ENCODE data around the gene MLST8.
"Not testable (repeated sequence)": the region's sequence is repeated elsewhere in the genome, so short reads cannot be mapped to it uniquely, and the experiment has no call there.

MLST8 gene

DNA sequence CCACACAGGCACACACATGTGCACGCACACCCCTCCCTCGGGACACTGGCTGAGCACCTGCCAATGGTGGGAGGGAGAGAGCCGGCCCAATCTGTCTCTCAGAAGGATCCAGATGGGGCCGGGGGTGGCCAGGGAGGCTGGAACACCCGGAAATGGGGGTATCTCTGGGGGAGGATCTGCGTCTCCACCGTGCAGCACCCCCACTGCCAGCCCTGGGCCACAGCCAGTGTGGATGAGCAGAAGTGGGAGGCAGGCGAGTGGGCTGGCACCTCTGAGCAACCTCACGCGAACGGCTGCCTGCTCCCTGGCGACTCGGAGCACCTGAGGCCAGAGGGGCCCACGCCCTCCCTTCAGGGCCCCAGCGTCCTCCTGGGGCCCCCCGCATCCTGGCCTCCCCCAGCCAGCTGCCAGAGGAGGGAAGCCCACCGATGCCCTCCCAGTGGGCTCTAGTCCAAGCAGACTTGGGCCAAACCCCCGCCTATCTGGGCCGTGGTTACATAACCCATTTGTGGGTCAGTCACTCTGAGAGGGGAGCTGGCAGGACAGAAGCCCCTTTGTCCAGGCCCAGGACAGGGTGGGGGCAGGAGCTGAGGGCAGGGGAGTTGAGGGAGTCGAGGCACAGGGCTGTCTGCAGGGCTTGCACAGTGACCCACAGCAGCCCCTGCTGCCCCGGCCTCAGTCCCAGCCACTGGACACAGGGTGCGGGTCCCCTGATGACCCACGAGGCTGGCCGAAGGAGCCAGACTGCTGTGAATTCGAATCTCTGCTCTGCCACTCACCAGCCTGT lies 14.4 kb upstream of the MLST8 start:
- DNase-seq (ENCODE audit: low spot score): no peak

DNA sequence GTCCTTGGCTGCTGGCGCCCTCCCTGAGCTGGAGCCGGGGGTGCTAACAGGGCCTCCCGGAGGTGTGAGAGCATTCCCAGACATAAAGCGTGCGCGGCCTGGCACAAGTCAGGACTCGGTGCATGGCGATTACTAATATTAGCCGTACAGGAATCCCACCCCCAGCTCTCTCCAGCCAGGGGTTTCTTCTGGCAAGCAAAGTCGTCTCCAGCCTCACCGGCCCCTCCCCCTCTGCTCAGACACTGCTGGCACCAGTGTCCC lies 13.9 kb upstream of the MLST8 start:
- DNase-seq (ENCODE audit: low spot score): no peak

DNA sequence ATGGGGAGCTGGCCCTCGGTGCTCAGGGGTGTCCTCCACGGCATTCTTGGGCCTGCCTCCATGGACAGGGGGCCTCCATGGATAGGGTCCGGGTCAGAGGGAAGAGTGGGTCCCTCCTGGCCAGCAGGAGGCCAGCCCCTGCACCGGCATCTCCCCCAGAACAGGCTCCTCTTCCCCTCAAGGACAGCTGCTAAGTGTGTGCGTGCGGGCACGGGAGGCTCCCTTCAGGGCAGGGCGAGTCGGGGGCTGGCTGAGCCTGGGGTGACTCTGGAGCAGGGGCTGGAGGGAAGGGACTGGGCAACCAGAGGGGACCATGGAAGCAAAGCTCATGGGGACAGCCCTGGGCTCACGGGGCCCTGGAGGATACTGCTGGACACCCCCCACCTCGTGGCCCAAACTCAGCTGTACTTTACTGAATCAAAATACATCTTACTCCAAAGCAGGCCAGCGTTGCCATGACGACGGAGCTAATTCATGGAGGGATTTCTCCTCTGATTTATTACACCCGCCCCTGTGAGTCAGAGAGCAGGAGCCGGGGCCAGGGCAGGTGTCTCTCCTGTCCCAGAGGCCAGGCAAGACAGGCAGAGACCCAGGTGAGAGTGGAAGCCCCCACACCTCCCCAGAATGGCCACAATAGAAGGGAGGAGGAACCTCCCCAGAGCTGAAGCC lies 11.0 kb upstream of the MLST8 start:
- no peak for DNase-seq (ENCODE audit: low spot score)

DNA sequence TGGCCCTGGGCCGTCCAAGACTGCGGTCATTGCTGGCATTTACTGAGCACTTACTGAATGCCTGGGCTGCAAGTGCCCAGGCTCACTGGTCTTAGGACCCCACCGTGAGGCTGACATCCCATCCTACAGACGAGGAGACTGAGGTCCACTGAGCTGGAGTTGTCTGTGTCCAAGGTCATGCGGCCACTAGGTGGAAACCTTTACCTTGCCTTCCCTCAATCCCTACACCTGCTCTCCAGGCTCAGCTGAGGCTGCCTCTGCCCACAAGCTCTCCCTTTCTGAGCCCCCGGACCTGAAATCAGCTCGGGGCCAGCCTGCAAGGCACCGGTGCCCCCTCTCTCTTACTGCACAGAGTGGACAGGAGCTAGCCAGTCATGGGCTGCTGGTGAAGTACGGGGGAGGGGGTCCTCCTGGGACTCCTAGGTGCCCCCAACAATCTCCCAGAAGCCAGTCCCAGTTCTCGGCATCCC lies 10.4 kb upstream of the MLST8 start:
- no peak for DNase-seq (ENCODE audit: low spot score)

DNA sequence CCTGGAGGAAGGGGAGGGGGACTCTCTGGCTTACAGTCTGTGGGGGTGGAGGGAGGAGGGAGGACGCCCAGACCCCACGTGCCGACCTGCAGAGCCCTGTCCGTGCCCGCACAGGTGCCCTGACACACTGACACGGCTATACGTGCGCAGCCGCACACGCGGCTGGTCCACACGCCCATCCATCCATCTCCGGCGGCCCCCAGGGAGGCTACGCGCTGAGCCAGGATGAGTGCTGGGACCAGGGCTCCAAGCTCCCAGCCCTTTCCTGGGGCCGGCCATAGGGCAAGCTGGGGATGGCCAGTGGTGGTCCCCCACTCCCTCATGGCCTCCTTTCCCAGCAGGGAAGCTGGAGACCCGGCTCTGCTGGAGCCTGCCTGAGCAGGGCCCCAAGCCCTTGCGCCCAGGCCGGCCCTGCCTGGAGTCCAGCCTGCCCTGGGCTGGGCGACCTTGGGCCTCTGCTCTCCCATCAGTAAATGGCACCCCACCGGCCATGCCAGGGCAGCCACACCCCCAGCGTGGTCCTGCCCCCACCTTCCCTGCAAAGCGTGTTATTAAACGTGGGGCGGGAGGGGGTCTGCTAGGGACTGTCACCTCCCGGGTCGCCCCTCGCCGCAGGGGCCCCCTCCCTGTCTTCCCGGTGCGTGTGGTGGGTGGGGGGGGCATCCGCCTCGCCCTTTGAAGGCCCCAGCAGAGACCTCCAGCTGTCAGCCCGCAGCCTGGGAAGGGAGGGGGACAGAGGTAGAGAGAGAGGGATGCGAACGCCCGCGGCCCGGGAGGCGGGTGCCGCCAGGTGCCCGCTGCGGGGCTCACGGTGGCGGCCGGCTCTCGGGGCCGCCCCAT lies 9.7 kb upstream of the MLST8 start:
- DNase-seq (ENCODE audit: low spot score): no peak

DNA sequence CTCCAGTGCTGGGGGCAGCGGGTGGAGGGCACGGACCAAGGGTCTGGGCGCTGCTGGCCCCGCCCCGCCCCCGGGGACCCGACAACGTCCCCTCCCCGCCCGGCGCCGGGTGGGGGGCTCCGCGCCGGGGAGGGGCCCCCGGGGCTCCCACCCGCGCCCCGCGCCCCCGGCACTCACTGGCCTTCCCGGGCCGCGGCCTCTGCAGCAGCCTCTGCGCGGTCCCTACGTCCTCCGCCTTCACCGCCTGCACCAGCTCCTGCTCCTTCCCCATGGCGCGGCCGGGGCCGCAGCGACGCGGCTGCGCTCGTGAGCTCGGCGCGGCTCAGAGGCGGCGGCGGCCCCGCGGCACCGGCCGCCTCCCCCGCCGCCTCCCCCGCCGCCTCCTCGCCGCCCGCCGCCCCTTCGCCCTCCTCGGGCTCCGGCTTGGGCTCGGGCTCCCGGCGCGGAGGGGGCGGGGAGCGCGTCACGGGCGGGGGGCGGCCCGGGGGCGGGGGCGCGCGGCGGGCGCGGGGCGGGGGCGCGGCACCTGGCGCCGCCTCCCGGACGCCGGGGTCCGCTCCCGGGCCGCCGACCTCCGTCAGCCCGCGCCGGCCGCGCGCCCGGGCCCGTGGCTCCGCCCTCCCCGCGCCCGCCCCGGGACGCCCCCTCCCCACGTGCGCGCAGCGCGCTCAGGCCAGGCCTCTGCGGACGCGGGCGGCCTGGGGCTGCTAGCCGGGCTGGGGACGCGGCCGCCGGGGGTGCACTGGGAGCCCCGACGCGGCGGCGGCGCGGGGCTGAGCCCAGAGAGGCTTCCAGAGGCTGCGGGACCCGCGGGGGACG lies 8.9 kb upstream of the MLST8 start, which contains the start of gene CASKIN1:
Gene CASKIN1, minus strand, starts transcription at position 444 of the 819 bp plus-strand sequence. Its CDS starts 173 bp downstream, at position 271.
- DNase-seq (ENCODE audit: low spot score): no peak

DNA sequence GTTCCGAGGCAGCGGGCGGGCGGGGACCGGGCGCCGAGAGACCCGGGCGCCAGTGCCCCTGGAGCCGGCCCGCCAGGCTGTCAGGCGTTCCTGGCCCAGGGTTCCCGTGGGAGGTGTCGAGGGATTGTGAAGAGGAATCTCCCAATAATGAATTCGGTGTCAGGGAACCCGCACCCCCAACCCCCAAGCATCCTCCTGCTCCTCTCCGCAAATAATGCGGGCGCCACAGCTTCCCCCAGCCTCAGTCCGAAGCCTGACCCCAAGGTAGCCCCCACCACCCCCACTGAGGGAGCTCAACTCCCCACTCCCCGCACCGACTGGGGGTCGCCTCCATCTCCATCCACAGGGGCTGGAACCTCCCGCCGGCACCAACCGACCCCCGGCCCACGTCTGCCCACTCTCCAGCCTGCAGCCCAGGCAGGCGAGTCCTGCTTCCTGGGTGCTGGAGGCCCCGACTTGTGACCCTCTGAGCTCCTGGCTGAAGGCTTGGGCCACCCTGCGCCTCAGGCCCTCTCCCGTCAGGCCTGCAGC lies 8.2 kb upstream of the MLST8 start:
- no peak for DNase-seq (ENCODE audit: low spot score)

DNA sequence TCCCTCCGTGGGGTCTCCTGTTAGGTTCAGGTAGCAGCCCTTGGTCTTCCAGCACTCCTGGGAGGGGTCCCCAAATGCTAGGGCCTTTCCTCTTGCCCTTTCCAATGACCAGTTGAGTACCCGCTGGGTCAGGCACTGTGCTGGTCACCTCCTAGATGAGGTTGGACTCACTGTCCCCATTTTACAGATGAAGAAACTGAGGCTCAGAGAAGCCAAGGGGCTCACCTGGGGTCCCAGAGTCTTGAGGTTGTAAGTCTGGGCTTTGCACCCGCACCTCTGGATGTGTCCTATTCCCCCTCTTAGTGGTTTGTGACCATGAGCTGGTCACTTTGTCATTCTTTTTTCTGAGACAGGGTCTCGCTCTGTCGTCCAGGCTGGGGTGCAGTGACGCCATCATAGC lies 7.5 kb upstream of the MLST8 start:
- DNase-seq (ENCODE audit: low spot score): no peak

DNA sequence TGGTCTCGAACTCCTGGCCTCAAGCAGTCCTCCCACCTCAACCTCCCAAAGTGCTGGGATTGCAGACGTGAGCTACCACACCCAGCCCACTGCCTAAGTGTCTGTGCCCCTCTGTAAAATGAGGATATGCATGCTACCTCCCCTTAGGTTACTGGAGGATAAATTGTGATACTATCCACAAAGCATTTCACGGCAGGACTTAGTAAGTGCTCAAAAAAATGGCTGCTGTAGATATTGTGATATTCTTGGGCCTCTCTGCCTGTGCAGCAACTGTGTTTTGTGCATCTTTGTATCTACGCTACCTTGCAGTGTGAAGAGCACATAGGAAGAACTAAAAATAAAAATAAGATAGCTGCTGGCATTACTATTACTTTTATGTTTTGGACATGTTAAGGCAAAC lies 7.0 kb upstream of the MLST8 start:
- no peak for DNase-seq (ENCODE audit: low spot score)

DNA sequence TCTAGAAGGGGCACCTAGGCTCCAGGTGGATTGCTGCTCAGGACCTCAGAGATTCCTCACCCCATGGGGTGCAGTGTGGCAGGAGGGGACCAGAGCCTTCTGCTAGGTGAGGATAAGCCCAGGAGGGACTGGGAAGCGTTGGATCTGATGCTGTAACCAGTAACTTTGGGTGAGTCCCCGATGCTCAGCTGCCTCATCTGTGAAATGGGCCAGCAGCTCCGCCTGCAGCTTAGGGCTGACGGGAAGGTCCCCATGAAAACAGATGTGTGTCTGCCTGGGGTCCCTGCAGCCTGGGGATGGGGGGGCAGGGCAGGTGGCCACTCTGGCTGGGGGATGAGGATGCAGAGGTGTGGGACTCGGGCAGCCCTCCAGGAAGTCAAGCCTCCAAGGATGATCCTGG lies 6.2 kb upstream of the MLST8 start:
- no peak for DNase-seq (ENCODE audit: low spot score)

DNA sequence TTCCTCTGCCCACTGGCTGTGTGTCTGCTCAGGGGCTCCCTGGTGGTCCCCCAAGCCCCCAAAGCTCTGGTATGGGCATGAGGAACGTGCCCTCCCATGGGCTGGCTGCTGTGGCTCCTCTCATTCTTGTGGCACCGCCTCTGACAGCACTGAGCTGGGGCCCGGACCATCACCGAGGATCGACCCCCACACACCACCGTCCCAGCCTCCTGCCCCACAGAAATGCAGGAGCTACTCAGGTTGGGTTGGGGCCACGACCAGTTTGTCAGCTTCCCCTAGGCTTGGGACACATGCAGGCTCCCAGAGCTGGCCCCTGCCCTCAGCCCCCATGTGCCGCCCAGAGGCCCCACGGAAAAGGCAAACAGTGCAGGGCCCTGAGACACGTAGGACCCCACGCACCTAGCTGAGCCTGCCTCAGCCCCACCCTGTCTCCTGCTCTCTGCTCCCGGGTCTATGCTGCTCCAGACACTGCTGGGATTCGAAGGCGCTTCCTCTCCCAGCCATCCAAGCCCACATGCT lies 5.6 kb upstream of the MLST8 start:
- no peak for DNase-seq (ENCODE audit: low spot score)

DNA sequence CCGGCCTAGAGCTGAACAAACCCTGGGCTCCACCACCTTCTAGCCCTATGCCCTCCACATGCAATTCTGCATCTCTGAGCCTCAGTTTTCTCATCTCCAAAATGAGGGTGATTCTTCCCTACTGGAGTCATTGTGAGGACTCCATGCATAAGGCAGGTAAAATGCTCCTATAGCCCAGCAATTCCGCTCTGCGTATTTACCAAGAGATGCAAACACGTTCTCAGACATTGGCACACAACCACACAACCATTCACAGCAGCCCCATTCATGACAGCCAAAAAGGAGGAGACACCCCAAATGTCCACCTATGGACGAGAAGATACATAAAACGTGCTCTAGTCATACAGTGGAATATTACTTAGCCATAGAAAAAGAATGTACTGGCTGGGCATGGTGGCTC lies 4.9 kb upstream of the MLST8 start:
- no peak for DNase-seq (ENCODE audit: low spot score)

DNA sequence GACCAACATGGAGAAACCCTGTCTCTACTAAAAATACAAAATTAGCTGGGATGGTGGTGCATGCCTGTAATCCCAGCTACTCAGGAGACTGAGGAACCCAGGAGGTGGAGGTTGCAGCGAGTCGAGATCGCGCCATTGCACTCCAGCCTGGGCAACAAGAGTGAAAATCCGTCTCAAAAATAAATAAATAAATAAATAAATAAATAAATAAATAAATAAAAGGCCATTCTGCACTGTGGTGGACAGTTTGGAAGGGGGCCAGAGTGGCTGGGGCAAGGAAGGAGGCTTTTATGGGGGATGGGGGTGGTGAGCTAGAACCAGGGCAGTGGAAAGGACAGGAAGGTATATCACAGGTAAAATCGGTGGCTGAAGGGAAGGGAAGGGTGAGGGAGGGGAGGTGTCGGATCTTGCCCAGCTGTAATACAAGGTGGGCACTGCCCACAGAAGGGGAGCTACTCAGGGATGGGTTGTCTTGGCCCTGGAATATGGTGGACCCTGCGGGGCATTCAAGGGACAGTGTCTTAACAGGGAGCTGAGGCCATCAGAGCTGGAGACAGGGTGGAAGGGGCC lies 2.0 kb upstream of the MLST8 start:
- DNase-seq (ENCODE audit: low spot score): not testable (repeated sequence)

DNA sequence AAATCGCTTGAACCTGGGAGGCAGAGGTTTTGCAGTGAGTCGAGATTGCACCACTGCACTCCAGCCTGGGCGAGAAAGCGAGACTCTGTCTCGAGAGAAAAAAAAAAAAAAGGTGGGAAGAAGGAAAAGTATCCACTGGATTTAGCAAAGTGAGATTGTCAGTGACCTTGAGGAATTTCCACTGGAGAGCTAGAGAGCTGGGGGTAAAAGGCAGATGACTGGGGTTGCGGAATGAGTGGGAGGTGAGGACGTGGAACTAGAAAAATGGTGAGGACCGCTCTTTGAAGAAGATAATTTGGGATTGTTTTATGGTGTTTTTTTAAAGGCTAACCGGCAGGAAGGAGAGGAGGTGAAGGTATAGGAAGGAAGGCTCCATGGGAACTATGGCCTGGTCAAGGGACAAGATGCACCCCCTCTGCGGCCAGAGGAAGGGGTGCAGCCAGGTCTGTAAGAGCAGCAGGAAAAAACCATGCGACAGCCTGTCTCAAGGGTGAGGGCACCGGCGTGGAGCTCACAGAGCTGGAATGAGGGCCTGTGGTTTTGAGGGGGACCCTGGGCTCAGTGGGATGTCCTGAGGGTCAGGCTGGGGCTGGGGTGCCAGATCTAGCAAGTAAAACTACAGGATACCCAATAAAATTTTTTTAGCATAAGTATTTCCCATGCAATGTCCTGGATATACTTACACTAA lies 694 bp upstream of the MLST8 start:
- no peak for DNase-seq (ENCODE audit: low spot score)

DNA sequence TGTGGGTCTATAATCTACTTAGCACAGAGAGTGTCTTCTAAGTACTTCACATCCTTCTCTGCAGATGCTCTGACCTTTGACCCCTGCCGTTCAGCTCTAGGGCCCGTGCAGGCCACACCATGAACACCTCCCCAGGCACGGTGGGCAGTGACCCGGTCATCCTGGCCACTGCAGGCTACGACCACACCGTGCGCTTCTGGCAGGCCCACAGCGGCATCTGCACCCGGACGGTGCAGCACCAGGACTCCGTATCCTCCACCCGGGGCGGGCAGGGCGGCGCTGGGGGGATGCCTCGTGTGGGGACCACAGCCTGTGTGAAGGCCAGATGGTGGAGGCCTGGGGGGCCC lies 686 bp downstream of the MLST8 start:
- DNase-seq (ENCODE audit: low spot score): no peak

DNA sequence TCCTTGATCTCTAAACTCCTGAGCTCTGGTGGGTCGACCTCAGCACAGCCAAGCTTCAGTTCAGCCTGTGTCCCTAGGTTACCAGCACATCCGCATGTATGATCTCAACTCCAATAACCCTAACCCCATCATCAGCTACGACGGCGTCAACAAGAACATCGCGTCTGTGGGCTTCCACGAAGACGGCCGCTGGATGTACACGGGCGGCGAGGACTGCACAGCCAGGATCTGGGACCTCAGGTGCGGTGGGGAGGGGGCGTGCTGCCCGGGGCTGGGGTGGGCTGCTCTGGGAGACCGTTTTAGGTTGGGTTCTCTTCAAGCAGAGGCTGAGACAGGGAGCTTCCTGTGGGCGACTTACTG lies 1.1 kb downstream of the MLST8 start:
- no peak for DNase-seq (ENCODE audit: low spot score)

DNA sequence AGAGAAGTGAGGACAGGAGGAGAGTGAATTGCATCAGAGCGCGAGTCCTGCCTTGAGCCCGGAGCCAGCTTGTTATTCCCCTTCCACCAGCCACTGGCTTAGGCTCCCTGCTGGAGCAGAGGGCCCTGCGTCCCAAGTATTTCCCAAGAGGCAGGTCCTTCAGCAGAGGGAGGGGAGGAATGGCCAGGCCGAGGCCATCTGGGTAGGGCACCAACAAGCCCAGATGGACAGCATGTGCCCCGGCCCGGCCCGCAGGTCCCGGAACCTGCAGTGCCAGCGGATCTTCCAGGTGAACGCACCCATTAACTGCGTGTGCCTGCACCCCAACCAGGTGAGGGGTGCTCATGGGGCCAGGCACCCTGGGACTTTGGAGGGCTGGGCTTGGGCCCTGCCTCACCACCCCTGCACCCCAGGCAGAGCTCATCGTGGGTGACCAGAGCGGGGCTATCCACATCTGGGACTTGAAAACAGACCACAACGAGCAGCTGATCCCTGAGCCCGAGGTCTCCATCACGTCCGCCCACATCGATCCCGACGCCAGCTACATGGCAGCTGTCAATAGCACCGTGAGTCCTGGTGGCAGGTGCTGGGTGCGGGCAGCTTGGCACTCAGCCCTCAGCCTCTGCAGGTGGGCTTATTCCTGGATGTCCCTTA lies 1.7 kb downstream of the MLST8 start:
- DNase-seq (ENCODE audit: low spot score): no peak

DNA sequence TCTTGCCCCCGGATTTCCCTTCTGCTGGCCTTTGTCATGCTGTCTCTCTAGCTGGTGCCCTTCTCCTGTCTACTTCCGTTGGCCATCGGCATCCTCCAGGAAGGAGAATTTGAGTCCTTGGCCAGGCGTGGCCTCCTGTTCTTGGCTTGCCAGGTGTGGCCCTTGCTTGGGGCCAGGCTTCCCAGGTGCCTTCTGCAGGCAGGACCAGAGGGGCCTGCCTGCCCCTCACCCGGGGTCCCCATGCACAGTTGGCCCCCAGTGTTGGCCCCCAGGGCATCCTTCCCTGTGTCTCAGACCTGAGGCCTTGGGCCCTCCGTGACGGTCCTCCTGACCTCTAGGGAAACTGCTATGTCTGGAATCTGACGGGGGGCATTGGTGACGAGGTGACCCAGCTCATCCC lies 2.6 kb downstream of the MLST8 start:
- no peak for DNase-seq (ENCODE audit: low spot score)

DNA sequence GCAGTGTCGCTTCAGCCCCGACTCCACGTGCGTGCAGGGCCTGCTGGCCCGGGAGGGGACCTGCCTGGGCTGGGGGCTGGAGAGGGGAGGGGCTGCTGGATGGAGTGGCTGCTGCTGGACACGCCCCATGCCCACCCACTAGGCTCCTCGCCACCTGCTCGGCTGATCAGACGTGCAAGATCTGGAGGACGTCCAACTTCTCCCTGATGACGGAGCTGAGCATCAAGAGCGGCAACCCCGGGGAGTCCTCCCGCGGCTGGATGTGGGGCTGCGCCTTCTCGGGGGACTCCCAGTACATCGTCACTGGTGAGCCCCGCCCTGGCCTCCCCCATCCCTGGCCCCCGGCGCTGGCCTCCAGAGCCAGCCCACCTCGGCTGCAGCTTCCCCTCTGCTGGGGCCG lies 3.1 kb downstream of the MLST8 start:
- DNase-seq (ENCODE audit: low spot score): no peak

DNA sequence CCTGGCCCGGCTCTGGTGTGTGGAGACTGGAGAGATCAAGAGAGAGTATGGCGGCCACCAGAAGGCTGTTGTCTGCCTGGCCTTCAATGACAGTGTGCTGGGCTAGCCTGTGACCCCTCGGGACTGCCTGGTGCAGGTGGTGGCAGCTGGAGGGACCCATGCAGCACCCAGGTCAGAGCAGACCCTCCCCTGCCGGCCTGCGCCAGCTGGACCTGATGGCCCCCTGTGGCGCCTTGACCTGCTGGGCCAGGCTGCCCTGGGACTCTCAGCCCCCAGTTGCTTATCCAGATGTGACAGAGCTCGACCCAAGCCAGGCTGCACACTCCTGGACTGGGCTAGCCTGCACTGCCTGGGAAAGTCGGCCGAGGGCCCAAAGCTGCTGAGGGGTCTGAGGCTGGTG lies 3.5 kb downstream of the MLST8 start:
- no peak for DNase-seq (ENCODE audit: low spot score)
